ENCODE data around the gene NUP85. TPM values are rescaled to one million over a fixed set of nuclear protein-coding genes. Genes with fewer than 3 reads are reported as not detected.

Gene NUP85
- total and polyA plus RNA-seq, 2 of the 4 experiments (the other 2 are of a cell fraction), result 29.4 to 54.4 TPM

DNA sequence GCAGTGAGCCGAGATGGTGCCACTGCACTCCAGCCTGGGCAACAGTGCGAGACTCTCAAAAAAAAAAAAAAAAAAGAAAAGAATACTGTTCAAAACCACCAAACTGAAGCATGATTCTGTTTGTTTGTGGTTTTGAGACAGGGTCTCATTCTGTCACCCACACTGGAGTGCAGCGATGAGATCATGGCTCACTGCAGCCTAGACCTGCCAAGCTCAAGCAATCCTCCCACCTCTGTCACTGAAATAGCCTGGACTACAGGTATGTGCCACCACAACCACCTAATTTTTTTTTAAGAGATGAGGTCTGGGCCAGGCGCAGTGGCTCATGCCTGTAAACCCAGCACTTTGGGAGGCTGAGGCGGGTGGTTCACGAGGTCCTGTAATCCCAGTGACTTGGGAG, 27.0 kb upstream of the NUP85 start:
- Histone ChIP-seq H3K36me3 (ENCODE audit: control insufficient read depth, insufficient read depth, low read length) (peaks cover 48% of the 10 kb centered on the region), H2AK5ac (ENCODE audit: low read depth, low read length) (no peak overlapping the region), H3K4me2 (ENCODE audit: low read depth, low read length) (no peak overlapping the region), H3K9me1 (ENCODE audit: insufficient read depth, low read length) (peaks cover 5% of the 10 kb centered on the region; the same call in 1 of the 2 replicates), H3K4me3 (ENCODE audit: insufficient read depth, low read depth, low read length) (no peak overlapping the region), H3K9me3 (ENCODE audit: control insufficient read depth, insufficient read depth, low read length) (no peaks in the 10 kb centered on the region), H3K9ac (ENCODE audit: low read depth, low read length) (no peak overlapping the region), H3K4me1 (ENCODE audit: control insufficient read depth, insufficient read depth, low read length) (no peaks in the 10 kb centered on the region), H2BK15ac (ENCODE audit: low read depth, low read length) (no peak overlapping the region), H3K56ac (ENCODE audit: extremely low read depth, insufficient read depth, low read length) (no peak overlapping the region), H4K91ac (ENCODE audit: insufficient read depth, low read depth, low read length) (no peak overlapping the region), H3K23ac (ENCODE audit: low read depth, low read length) (no peak overlapping the region), H3K14ac (replicated peaks; ENCODE audit: low read depth, low read length) (no peak overlapping the region), H3K4ac (ENCODE audit: low read depth, low read length) (no peak overlapping the region), H2BK120ac (ENCODE audit: low read depth, low read length) (no peak overlapping the region), H3K27ac (ENCODE audit: insufficient read depth, low read length) (no peak overlapping the region), H3K18ac (ENCODE audit: low read depth, low read length) (no peak overlapping the region), H2AK9ac (replicated peaks; ENCODE audit: low read depth, low read length, poor library complexity) (no peak overlapping the region), H2BK5ac (ENCODE audit: low read depth, low read length, poor library complexity, severe bottlenecking) (no peak overlapping the region), H2BK20ac (ENCODE audit: low read depth, low read length) (no peak overlapping the region), H4K8ac (ENCODE audit: low read depth in 2 of 2, low read length in 2 of 2) (no peak overlapping the region), H3K79me1 (ENCODE audit: low read depth in 1 of 2, low read length in 2 of 2) (peaks cover 9 to 54% of the 10 kb centered on the region in 2 experiments), H3K27me3 (ENCODE audit: control insufficient read depth, insufficient read depth, low read length) (no peaks in the 10 kb centered on the region), H4K5ac (ENCODE audit: low read depth, low read length) (no peak overlapping the region), H4K20me1 (ENCODE audit: insufficient read depth, low read length) (peaks cover 55% of the 10 kb centered on the region), H2AFZ (replicated peaks; ENCODE audit: low read length, poor library complexity) (no peak overlapping the region)
- WGBS, 2 experiments (ENCODE audit: extremely low coverage in 2 of 2, insufficient read length in 1 of 2), result 100% methylated on average over 2 of the region's 6 CpGs; no CpG with 5 or more reads in 1 of the 2 experiments
- dilution Hi-C loops (cut with HindIII; ENCODE audit: low sequenced_read_pairs, unreplicated experiment), result no loop called here
- BruUV-seq (replicated peaks), result no TSS peak
- ChIA-PET POLR2A (ENCODE audit: unreplicated experiment) (no interaction called here), CTCF (no interaction called here)
- in situ Hi-C loops (cut with MboI; ENCODE audit: low sequenced_read_pairs), result no loop called here
- no peak for TF ChIP-seq MXI1 (IDR thresholded peaks at IDR 0.05; ENCODE audit: borderline replicate concordance, low read depth, low read length)
- ATAC-seq (ENCODE audit: low read depth) (no peak), DNase-seq (no peak)
- intact Hi-C loops (cut with micrococcal nuclease), result no loop called here
